GM10248 (cell line): ENCODE measurements around the gene NUDT7.
A peak's percentile ranks its signal among the peaks of the same experiment; 100 is the strongest.

ENCODE experiments used
- CTCF ChIA-PET: fragments of 300-600 bp; sonication (Branson Sonifier 250); formaldehyde crosslinking; extraction: SDS; loops from one replicate; lab custom pipeline; 2021; ENCODE audit warnings: antibody characterized with exemption; lab: Yijun Ruan, JAX
- POLR2A ChIA-PET: fragments of 350-650 bp; sonication (Branson Sonifier 250); formaldehyde crosslinking; extraction: SDS; loops from one replicate; lab custom pipeline; 2020; ENCODE audit warnings: antibody characterized with exemption; lab: Yijun Ruan, JAX
- DNase-seq: peaks from one replicate; pipeline ENCODE4 v3.0.0; 2012; ENCODE audit errors: extremely low spot score
- CTCF ChIP-seq: IDR thresholded peaks from 2 replicates; pipeline ENCODE4 v1.5.1; 2012; ENCODE audit warnings: mild to moderate bottlenecking, low read depth; ENCODE audit errors: extremely low read depth, missing control alignments, control extremely low read depth

NUDT7 gene

DNA sequence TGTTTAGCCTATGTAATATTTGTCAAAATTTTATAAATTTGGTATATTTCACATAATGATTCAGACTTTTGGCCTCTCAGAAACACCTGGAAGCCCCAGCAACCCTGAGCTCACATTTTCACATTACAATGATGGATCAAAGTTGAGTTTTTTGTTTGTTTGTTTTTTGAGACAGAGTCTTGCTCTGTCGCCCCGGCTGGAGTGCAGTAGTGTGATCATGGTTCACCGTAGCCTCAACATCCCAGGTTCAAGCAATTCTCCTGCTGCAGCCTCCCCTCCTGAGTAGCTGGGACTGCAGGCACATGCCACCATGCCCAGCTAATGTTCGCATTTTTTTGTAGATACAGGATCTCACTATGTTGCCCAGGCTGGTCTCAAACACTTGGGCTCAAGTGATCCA lies 55.4 kb downstream of the NUDT7 start:
- no peak for TF ChIP-seq CTCF
- POLR2A ChIA-PET, result no interaction called here
- no peak for DNase-seq
- CTCF ChIA-PET, result interaction anchor here (1.0 to 1.5 kb wide), 2 partner anchors 12 to 21 kb away, joined by 3 read pairs; no protein-coding TSS in a partner anchor

GRCh38 chr16:77780378-77780837 lies 58.1 kb downstream of the NUDT7 start:
- POLR2A ChIA-PET, result no interaction called here
- no peak for DNase-seq
- CTCF ChIA-PET, result no interaction called here
- TF ChIP-seq CTCF, result no peak

DNA sequence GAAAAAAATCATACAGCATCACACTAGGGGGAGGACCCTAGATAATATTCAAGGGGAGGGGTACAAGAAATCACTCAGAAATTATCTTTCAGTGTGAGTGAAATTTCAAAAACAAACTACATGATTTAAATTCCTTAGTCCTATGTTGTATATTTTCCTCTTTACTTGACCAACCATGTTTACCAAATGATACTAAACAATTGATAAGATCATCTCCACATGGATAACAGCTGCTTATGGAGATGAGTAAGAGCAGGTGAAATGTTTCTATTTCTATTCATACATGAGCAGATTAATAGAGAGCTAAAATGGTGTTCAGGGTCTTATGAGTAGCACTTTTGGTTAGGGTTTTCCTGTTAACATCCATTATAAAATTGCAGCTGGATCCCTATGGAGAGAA lies 58.8 kb downstream of the NUDT7 start:
- DNase-seq, result no peak
- ChIA-PET POLR2A (no interaction called here), CTCF (no interaction called here)
- no peak for TF ChIP-seq CTCF

GRCh38 chr16:77782694-77783093 lies 60.4 kb downstream of the NUDT7 start:
- ChIA-PET CTCF (interaction anchor here (0.7 to 1.3 kb wide), 2 partner anchors 10 to 106 kb away, joined by 3 read pairs; no protein-coding TSS in a partner anchor), POLR2A (no interaction called here)
- DNase-seq, result no peak
- peak; percentile 17 for TF ChIP-seq CTCF

GRCh38 chr16:77784441-77785372 lies 62.4 kb downstream of the NUDT7 start:
- POLR2A ChIA-PET, result no interaction called here
- peak; percentile 10 for TF ChIP-seq CTCF
- CTCF ChIA-PET, result interaction anchor here (0.6 to 1.8 kb wide), 5 partner anchors 9 to 110 kb away, joined by 3 to 6 read pairs (median 4); no protein-coding TSS in a partner anchor
- DNase-seq, result no peak

GRCh38 chr16:77785373-77785764 lies 63.1 kb downstream of the NUDT7 start:
- ChIA-PET CTCF (interaction anchor here (0.8 to 1.8 kb wide), 4 partner anchors 10 to 16 kb away, joined by 3 to 6 read pairs (median 4); no protein-coding TSS in a partner anchor), POLR2A (no interaction called here)
- no peak for TF ChIP-seq CTCF
- DNase-seq, result no peak
